ENCODE measurements around the gene MDP1.

GRCh38 chr14:24246765-24247212, 30.9 kb upstream of the MDP1 start:
- no peak for TF ChIP-seq CTCF (IDR thresholded peaks at IDR 0.05 in 8 of 11, conservative IDR thresholded peaks at IDR 0.05 in 3 of 11)
- TF ChIP-seq POLR2AphosphoS5 (IDR thresholded peaks at IDR 0.05): no peak

All from spleen (tissue), 7 donors.